Measurements from ENCODE around the gene TNFAIP2. TPM values are rescaled to one million over a fixed set of nuclear protein-coding genes. Genes with fewer than 3 reads are reported as not detected.

TNFAIP2 gene
- total RNA-seq, 1 donor from 2014 or later: 19.6 TPM

GRCh38 chr14:103078860-103079587 lies 44.2 kb upstream of the TNFAIP2 start:
- no peak for TF ChIP-seq CTCF (IDR thresholded peaks at IDR 0.05; ENCODE audit: unreplicated experiment)
- no peak overlapping the region for H3K4me3 Mint-ChIP-seq (ENCODE audit: low read depth)
- H3K27ac Mint-ChIP-seq: no peak overlapping the region
- H3K4me1 Mint-ChIP-seq (ENCODE audit: low read depth): no peaks in the 10 kb centered on the region
- H3K9me3 Mint-ChIP-seq (ENCODE audit: low read depth): no peaks in the 10 kb centered on the region
- no peaks in the 10 kb centered on the region for H3K36me3 Mint-ChIP-seq (ENCODE audit: insufficient read depth)
- DNase-seq (ENCODE audit: low spot score, unreplicated experiment): no peak
- peaks cover 5% of the 10 kb centered on the region for H3K27me3 Mint-ChIP-seq

- peaks cover 19% of the 10 kb centered on the region for H3K27me3 Mint-ChIP-seq
- H3K4me1 Mint-ChIP-seq (ENCODE audit: low read depth): peaks cover 1% of the 10 kb centered on the region
- no peak for DNase-seq (ENCODE audit: low spot score, unreplicated experiment)
- H3K27ac Mint-ChIP-seq: no peak overlapping the region
- no peaks in the 10 kb centered on the region for H3K36me3 Mint-ChIP-seq (ENCODE audit: insufficient read depth)
- no peak for TF ChIP-seq CTCF (IDR thresholded peaks at IDR 0.05; ENCODE audit: unreplicated experiment)
- no peaks in the 10 kb centered on the region for H3K9me3 Mint-ChIP-seq (ENCODE audit: low read depth)
- no peak overlapping the region for H3K4me3 Mint-ChIP-seq (ENCODE audit: low read depth)
Observed at GRCh38 chr14:103081951-103082350, 41.3 kb upstream of the TNFAIP2 start.

- TF ChIP-seq CTCF (IDR thresholded peaks at IDR 0.05; ENCODE audit: unreplicated experiment): no peak
- no peak for DNase-seq (ENCODE audit: low spot score, unreplicated experiment)
- no peak within 1 kb of the TSS for H3K4me3 Mint-ChIP-seq (ENCODE audit: low read depth)
- peaks cover 17% of the 10 kb centered on the region for H3K27me3 Mint-ChIP-seq
- no peak within 1 kb of the TSS for H3K27ac Mint-ChIP-seq
- H3K36me3 Mint-ChIP-seq (ENCODE audit: insufficient read depth): no peaks in the 10 kb centered on the region
- H3K4me1 Mint-ChIP-seq (ENCODE audit: low read depth): peaks cover 1% of the 10 kb centered on the region
- no peaks in the 10 kb centered on the region for H3K9me3 Mint-ChIP-seq (ENCODE audit: low read depth)
Observed at GRCh38 chr14:103084021-103084919, 39.0 kb upstream of the TNFAIP2 start, which contains the start of gene LBHD2. Gene LBHD2, plus strand, starts transcription at chr14:103084210. Its CDS starts 1,803 bp downstream, at chr14:103086013.

- Mint-ChIP-seq H3K4me1 (ENCODE audit: low read depth) (peaks cover 1% of the 10 kb centered on the region), H3K9me3 (ENCODE audit: low read depth) (no peaks in the 10 kb centered on the region), H3K27ac (no peak overlapping the region), H3K36me3 (ENCODE audit: insufficient read depth) (no peaks in the 10 kb centered on the region), H3K27me3 (peaks cover 17% of the 10 kb centered on the region), H3K4me3 (ENCODE audit: low read depth) (no peak overlapping the region)
- DNase-seq (ENCODE audit: low spot score, unreplicated experiment): no peak
- TF ChIP-seq CTCF (IDR thresholded peaks at IDR 0.05; ENCODE audit: unreplicated experiment): peak; percentile 30
Observed at GRCh38 chr14:103085106-103086091, 37.9 kb upstream of the TNFAIP2 start.
